Dendritic cell treated with granulocyte-macrophage colony-stimulating factor and Interleukin-4, amounts not matched to agents 40 ng/mL and 50 ng/mL, for 4 days (primary cell): Measurements from ENCODE around the gene NCDN.
"Not testable (repeated sequence)": the region's sequence is repeated elsewhere in the genome, so short reads cannot be mapped to it uniquely, and the experiment has no call there.

Source experiments
- H3K27ac Mint-ChIP-seq: one replicate; pipeline ENCODE4 v1.8.0; 2022; ENCODE audit warnings: mild to moderate bottlenecking, mixed read lengths
- H3K27me3 Mint-ChIP-seq: one replicate; pipeline ENCODE4 v1.8.0; 2022; ENCODE audit warnings: mild to moderate bottlenecking, mixed read lengths
- H3K36me3 Mint-ChIP-seq: one replicate; pipeline ENCODE4 v1.8.0; 2022; ENCODE audit warnings: low read depth, mixed read lengths
- H3K4me1 Mint-ChIP-seq: one replicate; pipeline ENCODE4 v1.8.0; 2022; ENCODE audit warnings: low read depth, mixed read lengths
- H3K4me3 Mint-ChIP-seq: one replicate; pipeline ENCODE4 v1.8.0; 2022; ENCODE audit warnings: mild to moderate bottlenecking, moderate library complexity, mixed read lengths
- H3K9me3 Mint-ChIP-seq: one replicate; pipeline ENCODE4 v1.8.0; 2022; ENCODE audit warnings: mixed read lengths
- intact Hi-C: fragments of 100-400 bp; cut with micrococcal nuclease; formaldehyde crosslinking; loops from one replicate; pipeline ENCODE4 v1.15.0; 2022

NCDN gene

GRCh38 chr1:35570589-35571137 lies 13.1 kb downstream of the NCDN start:
- Mint-ChIP-seq H3K4me1 (peaks cover 24% of the 10 kb centered on the region), H3K27me3 (peaks cover 33% of the 10 kb centered on the region), H3K4me3 (no peak overlapping the region), H3K27ac (no peak overlapping the region), H3K9me3 (no peaks in the 10 kb centered on the region), H3K36me3 (peaks cover 10% of the 10 kb centered on the region)
- intact Hi-C loops = no loop called here

GRCh38 chr1:35571263-35571662 lies 13.7 kb downstream of the NCDN start:
- intact Hi-C loops = no loop called here
- peaks cover 10% of the 10 kb centered on the region for H3K36me3 Mint-ChIP-seq
- H3K27me3 Mint-ChIP-seq = peaks cover 34% of the 10 kb centered on the region
- no peak overlapping the region for H3K4me3 Mint-ChIP-seq
- peaks cover 30% of the 10 kb centered on the region for H3K4me1 Mint-ChIP-seq
- no peak overlapping the region for H3K27ac Mint-ChIP-seq
- no peaks in the 10 kb centered on the region for H3K9me3 Mint-ChIP-seq

- Mint-ChIP-seq H3K36me3 (peaks cover under 1% of the 10 kb centered on the region), H3K9me3 (no peaks in the 10 kb centered on the region), H3K4me3 (no peak overlapping the region), H3K27me3 (peaks cover 39% of the 10 kb centered on the region), H3K27ac (no peak overlapping the region), H3K4me1 (peaks cover 37% of the 10 kb centered on the region)
- intact Hi-C loops = no loop called here
Observed at GRCh38 chr1:35572296-35572695, 14.7 kb downstream of the NCDN start.

- Mint-ChIP-seq H3K27ac (no peak within 1 kb of the TSS), H3K9me3 (no peaks in the 10 kb centered on the region), H3K4me1 (peaks cover 48% of the 10 kb centered on the region), H3K4me3 (peak within 1 kb of the TSS; percentile 70), H3K36me3 (no peaks in the 10 kb centered on the region), H3K27me3 (peaks cover 45% of the 10 kb centered on the region)
- intact Hi-C loops = no loop called here
Observed at GRCh38 chr1:35573198-35574124, 15.9 kb downstream of the NCDN start, which contains the start of gene TFAP2E. TSS of gene TFAP2E (plus strand) at chr1:35573314. CDS start at chr1:35573578, 264 bp downstream.

- H3K27ac Mint-ChIP-seq = no peak overlapping the region
- no peaks in the 10 kb centered on the region for H3K9me3 Mint-ChIP-seq
- H3K36me3 Mint-ChIP-seq = no peaks in the 10 kb centered on the region
- H3K4me1 Mint-ChIP-seq = peaks cover 43% of the 10 kb centered on the region
- peaks cover 45% of the 10 kb centered on the region for H3K27me3 Mint-ChIP-seq
- intact Hi-C loops = no loop called here
- no peak overlapping the region for H3K4me3 Mint-ChIP-seq
Observed at GRCh38 chr1:35574125-35574654, 16.6 kb downstream of the NCDN start.

- intact Hi-C loops = no loop called here
- Mint-ChIP-seq H3K36me3 (no peaks in the 10 kb centered on the region), H3K9me3 (no peaks in the 10 kb centered on the region), H3K4me3 (no peak overlapping the region), H3K27me3 (peaks cover 45% of the 10 kb centered on the region), H3K4me1 (peaks cover 40% of the 10 kb centered on the region), H3K27ac (peak overlapping the region; percentile 10)
Observed at GRCh38 chr1:35574655-35575415, 17.2 kb downstream of the NCDN start.

- Mint-ChIP-seq H3K4me3 (no peak overlapping the region), H3K27ac (peak overlapping the region; percentile 78), H3K9me3 (no peaks in the 10 kb centered on the region), H3K27me3 (peaks cover 45% of the 10 kb centered on the region), H3K4me1 (peaks cover 40% of the 10 kb centered on the region), H3K36me3 (no peaks in the 10 kb centered on the region)
- intact Hi-C loops = no loop called here
Observed at GRCh38 chr1:35575416-35575958, 17.9 kb downstream of the NCDN start.

GRCh38 chr1:35576061-35576765 lies 18.6 kb downstream of the NCDN start:
- H3K4me1 Mint-ChIP-seq = peaks cover 40% of the 10 kb centered on the region
- no peaks in the 10 kb centered on the region for H3K36me3 Mint-ChIP-seq
- peak overlapping the region; percentile 78 for H3K27ac Mint-ChIP-seq
- H3K27me3 Mint-ChIP-seq = peaks cover 41% of the 10 kb centered on the region
- intact Hi-C loops = no loop called here
- peak overlapping the region; percentile 72 for H3K4me3 Mint-ChIP-seq
- no peaks in the 10 kb centered on the region for H3K9me3 Mint-ChIP-seq

- intact Hi-C loops = not testable (repeated sequence)
- peak overlapping the region; percentile 78 for H3K27ac Mint-ChIP-seq
- H3K27me3 Mint-ChIP-seq = peaks cover 37% of the 10 kb centered on the region
Observed at GRCh38 chr1:35576766-35577070, 19.1 kb downstream of the NCDN start.

GRCh38 chr1:35577071-35577998 lies 19.7 kb downstream of the NCDN start:
- H3K4me1 Mint-ChIP-seq = peaks cover 40% of the 10 kb centered on the region
- H3K27ac Mint-ChIP-seq = peak overlapping the region; percentile 78
- H3K36me3 Mint-ChIP-seq = no peaks in the 10 kb centered on the region
- H3K9me3 Mint-ChIP-seq = no peaks in the 10 kb centered on the region
- H3K4me3 Mint-ChIP-seq = peak overlapping the region; percentile 76
- H3K27me3 Mint-ChIP-seq = peaks cover 32% of the 10 kb centered on the region
- intact Hi-C loops = no loop called here

More at GRCh38 chr1:35576766-35577070, 19.1 kb downstream of the NCDN start:
- Mint-ChIP-seq H3K4me1 (peaks cover 40% of the 10 kb centered on the region), H3K4me3 (peak overlapping the region; percentile 76)
- H3K36me3 Mint-ChIP-seq, H3K9me3 Mint-ChIP-seq: not testable (repeated sequence)

- no peak overlapping the region for H3K27ac Mint-ChIP-seq
- no peak overlapping the region for H3K4me3 Mint-ChIP-seq
- H3K9me3 Mint-ChIP-seq = no peaks in the 10 kb centered on the region
- intact Hi-C loops = no loop called here
- H3K36me3 Mint-ChIP-seq = no peaks in the 10 kb centered on the region
- peaks cover 24% of the 10 kb centered on the region for H3K4me1 Mint-ChIP-seq
- H3K27me3 Mint-ChIP-seq = peaks cover 12% of the 10 kb centered on the region
Observed at GRCh38 chr1:35580949-35581388, 23.4 kb downstream of the NCDN start.

GRCh38 chr1:35581621-35582020 lies 24.0 kb downstream of the NCDN start:
- H3K9me3 Mint-ChIP-seq, H3K27me3 Mint-ChIP-seq, H3K4me3 Mint-ChIP-seq, H3K36me3 Mint-ChIP-seq, intact Hi-C loops, H3K27ac Mint-ChIP-seq: not testable (repeated sequence)
- peaks cover 17% of the 10 kb centered on the region for H3K4me1 Mint-ChIP-seq
